GM12878 (cell line): ENCODE data around the gene TACC3. TPM values are rescaled to one million over a fixed set of nuclear protein-coding genes. Genes with fewer than 3 reads are reported as not detected.

ENCODE experiments used
- BMI1 ChIP-seq: fragments of 450-650 bp; IDR thresholded peaks from 2 replicates; pipeline ENCODE4 v1.6.1; 2016; ENCODE audit warnings: mild to moderate bottlenecking, moderate library complexity, borderline replicate concordance
- CBFB ChIP-seq: IDR thresholded peaks from 2 replicates; pipeline ENCODE4 v1.6.1; 2016; ENCODE audit warnings: antibody characterized with exemption, low read depth
- CBX3 ChIP-seq: fragments of 200-600 bp; sonication (generic); IDR thresholded peaks from 2 replicates; pipeline ENCODE4 v1.6.1; 2016; ENCODE audit warnings: low read depth, borderline replicate concordance
- CEBPB ChIP-seq, 2 experiments: fragments of 150-350 bp in 1 of 2; IDR thresholded peaks; 2 replicates each; pipeline ENCODE4 v1.6.1; 2012 to 2014; ENCODE audit warnings: low read depth in 2 of 2, low read length in 2 of 2, borderline replicate concordance in 1 of 2, inconsistent platforms in 1 of 2
- CREB1 ChIP-seq: IDR thresholded peaks from 2 replicates; pipeline ENCODE4 v1.6.1; 2012; ENCODE audit warnings: low read depth, mild to moderate bottlenecking, inconsistent platforms
- CREM ChIP-seq: IDR thresholded peaks from 2 replicates; pipeline ENCODE4 v1.6.1; 2014; ENCODE audit warnings: antibody characterized with exemption, low read depth
- DPF2 ChIP-seq: fragments of 450-650 bp; IDR thresholded peaks from 2 replicates; pipeline ENCODE4 v1.6.1; 2017; ENCODE audit warnings: mild to moderate bottlenecking
- ELK1 ChIP-seq: IDR thresholded peaks from 2 replicates; pipeline ENCODE4 v1.6.1; 2012; ENCODE audit warnings: low read depth, low read length, improper control_type of control experiment
- ESRRA ChIP-seq: IDR thresholded peaks from 2 replicates; pipeline ENCODE4 v1.6.1; 2012; ENCODE audit warnings: mild to moderate bottlenecking, low read length, improper control_type of control experiment
- FOXK2 ChIP-seq: fragments of 450-650 bp; IDR thresholded peaks from 2 replicates; pipeline ENCODE4 v1.6.1; 2017; ENCODE audit warnings: mild to moderate bottlenecking, moderate library complexity
- GABPA ChIP-seq: IDR thresholded peaks from 2 replicates; pipeline ENCODE4 v1.6.1; 2014; ENCODE audit warnings: antibody characterized with exemption, low read depth, mild to moderate bottlenecking, inconsistent platforms
- HDAC6 ChIP-seq: fragments of 200-600 bp; sonication (generic); IDR thresholded peaks from one replicate; pipeline ENCODE4 v1.8.0; 2017; ENCODE audit warnings: antibody characterized with exemption; ENCODE audit not compliant: unreplicated experiment
- KAT2A ChIP-seq: conservative IDR thresholded peaks from 2 replicates; pipeline ENCODE4 v1.6.1; 2011; ENCODE audit warnings: low read depth, low read length; ENCODE audit not compliant: control insufficient read depth
- MTA2 ChIP-seq: fragments of 450-650 bp; IDR thresholded peaks from 2 replicates; pipeline ENCODE4 v1.6.1; 2016; ENCODE audit warnings: low read depth, mild to moderate bottlenecking, moderate library complexity
- NFIC ChIP-seq: IDR thresholded peaks from 2 replicates; pipeline ENCODE4 v1.6.1; 2012; ENCODE audit warnings: low read depth, mild to moderate bottlenecking, inconsistent platforms, low read length, moderate library complexity
- PKNOX1 ChIP-seq: fragments of 450-650 bp; IDR thresholded peaks from 2 replicates; pipeline ENCODE4 v1.6.1; 2016; ENCODE audit warnings: mild to moderate bottlenecking
- POLR2AphosphoS2 ChIP-seq: IDR thresholded peaks from 2 replicates; pipeline ENCODE4 v1.6.1; 2011; ENCODE audit warnings: low read depth, mild to moderate bottlenecking, low read length, improper control_type of control experiment, moderate library complexity
- RAD21 ChIP-seq: IDR thresholded peaks from 2 replicates; pipeline ENCODE4 v1.6.1; 2011; ENCODE audit warnings: mild to moderate bottlenecking, low read depth, low read length, moderate library complexity; ENCODE audit not compliant: insufficient read depth
- RFX5 ChIP-seq: IDR thresholded peaks from 2 replicates; pipeline ENCODE4 v1.6.1; 2011; ENCODE audit warnings: low read depth, low read length, improper control_type of control experiment
- STAT1 ChIP-seq: fragments of 450-650 bp; conservative IDR thresholded peaks from 2 replicates; pipeline ENCODE4 v1.6.1; 2014; ENCODE audit warnings: antibody characterized with exemption, mild to moderate bottlenecking
- USF2 ChIP-seq: IDR thresholded peaks from 2 replicates; pipeline ENCODE4 v1.6.1; 2011; ENCODE audit warnings: low read depth, low read length, improper control_type of control experiment, borderline replicate concordance
- WRNIP1 ChIP-seq: IDR thresholded peaks from 2 replicates; pipeline ENCODE4 v1.6.1; 2011; ENCODE audit warnings: low read depth, low read length, improper control_type of control experiment, borderline replicate concordance
- YBX1 ChIP-seq: fragments of 450-650 bp; IDR thresholded peaks from 2 replicates; pipeline ENCODE4 v1.6.1; 2016; ENCODE audit warnings: antibody characterized with exemption
- ZBTB11 ChIP-seq: fragments of 450-650 bp; formaldehyde crosslinking; IDR thresholded peaks from 2 replicates; pipeline ENCODE4 v1.5.0; 2022; ENCODE audit warnings: mild to moderate bottlenecking, missing genetic modification characterization
- polyA plus RNA-seq, 11 experiments: library from polyadenylated mRNA; depleted of rRNA in 4 of 11; unstranded in 6 of 11; stranded (reverse) in 5 of 11; fragments of >200 nt; fragmentation: Nextera tagmentation in 4 of 11; fragmentation: Illumina TruSeq in 1 of 11; extraction: Ambion mirVana in 4 of 11; extraction: Trizol in 1 of 11; gene quantifications; 1 replicate in 1 of 11; 2 replicates in 10 of 11; pipeline versions ENCODE4 v1.2.1 to v1.2.3, GENCODE V29; 2011 to 2016; ENCODE audit warnings: inconsistent platforms in 2 of 11, missing spikeins in 2 of 11, low read depth in 1 of 11
- total RNA-seq, 4 experiments: library from RNA; depleted of rRNA in 3 of 4; stranded (reverse); fragments of >200 nt in 3 of 4; fragmentation: Illumina TruSeq in 1 of 4; extraction: Trizol in 1 of 4; gene quantifications; 2 replicates each; pipeline versions ENCODE4 v1.2.1 to v1.2.3, GENCODE V29; 2013 to 2021
- TF ChIP-seq, protein P1 (sequence below): IDR thresholded peaks from 2 replicates; pipeline ENCODE4 v1.6.1; 2011; ENCODE audit warnings: borderline replicate concordance, low read depth, mild to moderate bottlenecking, moderate library complexity, mixed read lengths, low read length; ENCODE audit not compliant: insufficient read depth; ENCODE audit errors: extremely low read length

TACC3 gene
- total and polyA plus RNA-seq, 10 of the 15 experiments (the other 5 are each of a cell fraction or from before 2014, with no cell fraction given), result 2.8 to 121 (median 73.3) TPM

GRCh38 chr4:1723131-1723801, 1.9 kb downstream of the TACC3 start (continued):
- TF ChIP-seq FOXK2 (peak; percentile 58), BMI1 (no peak), PKNOX1 (no peak), KAT2A (no peak), DPF2 (0 out of 2 replicates have a peak, but pooled peaks have one; percentile 50), ELK1 (no peak), YBX1 (no peak), CREB1 (no peak), POLR2AphosphoS2 (no peak), RFX5 (no peak), CEBPB (IDR thresholded peaks at IDR 0.05; ENCODE audit: borderline replicate concordance in 1 of 2, low read depth in 2 of 2, low read length in 2 of 2) (no peak), HDAC6 (no peak), WRNIP1 (no peak), NFIC (no peak), GABPA (peak; percentile 76), CBFB (no peak), RAD21 (no peak), MTA2 (peak; percentile 45), ESRRA (no peak), ZBTB11 (CRISPR knock-in tag) (no peak), USF2 (no peak), CBX3 (no peak), CREM (0 out of 2 replicates have a peak, but pooled peaks have one; percentile 12), STAT1 (no peak)
- TF ChIP-seq, protein P1, sequence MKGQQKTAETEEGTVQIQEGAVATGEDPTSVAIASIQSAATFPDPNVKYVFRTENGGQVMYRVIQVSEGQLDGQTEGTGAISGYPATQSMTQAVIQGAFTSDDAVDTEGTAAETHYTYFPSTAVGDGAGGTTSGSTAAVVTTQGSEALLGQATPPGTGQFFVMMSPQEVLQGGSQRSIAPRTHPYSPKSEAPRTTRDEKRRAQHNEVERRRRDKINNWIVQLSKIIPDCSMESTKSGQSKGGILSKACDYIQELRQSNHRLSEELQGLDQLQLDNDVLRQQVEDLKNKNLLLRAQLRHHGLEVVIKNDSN, result no peak
